ENCODE measurements around the gene NT5C2.

- no peak for TF ChIP-seq EZH2 (IDR thresholded peaks at IDR 0.05)
- no peak for TF ChIP-seq POLR2AphosphoS5 (IDR thresholded peaks at IDR 0.05; ENCODE audit: borderline replicate concordance, low read depth, low read length)
- TF ChIP-seq FOXP2 (optimal IDR thresholded peaks at IDR 0.05; ENCODE audit: control extremely low read depth, extremely low read length, insufficient read depth), result no peak
Measured at GRCh38 chr10:103145046-103145445, 48.0 kb downstream of the NT5C2 start.

Measured in SK-N-MC (cell line).